ENCODE measurements around the gene LIFR.

The LIFR gene

DNA sequence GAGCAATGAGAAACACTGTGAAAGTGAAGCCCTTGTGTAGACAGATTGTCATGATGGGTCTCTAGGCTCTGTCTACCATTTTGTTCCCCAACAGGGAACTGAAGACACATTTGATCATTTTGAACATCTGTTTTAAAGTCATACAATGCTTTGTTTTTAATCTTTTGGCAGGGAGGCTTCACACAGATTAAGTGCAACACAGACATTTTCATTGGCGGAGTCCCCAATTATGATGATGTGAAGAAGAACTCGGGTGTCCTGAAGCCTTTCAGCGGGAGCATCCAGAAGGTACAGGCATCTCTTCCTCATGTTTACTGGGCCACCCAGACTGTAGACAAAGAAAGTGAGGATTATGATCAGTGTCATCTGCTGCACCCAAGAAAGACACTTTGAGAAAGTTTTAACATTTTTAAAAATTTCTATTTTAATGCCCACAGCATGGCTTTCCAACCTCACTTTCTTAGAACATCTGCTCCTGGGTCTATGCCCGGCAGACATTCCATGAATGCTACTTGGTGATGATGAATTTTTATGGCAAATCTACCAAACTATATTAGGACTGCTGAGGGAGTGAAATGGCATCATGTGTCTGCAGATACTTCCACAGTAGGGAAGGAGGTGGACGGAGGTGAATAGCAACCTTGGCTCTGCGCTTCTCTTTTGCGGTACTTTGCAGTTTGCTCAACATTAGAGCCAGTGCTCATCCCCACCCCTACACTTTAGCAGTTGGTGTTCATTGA is 121.3 kb downstream of the LIFR start:
- Mint-ChIP-seq H3K4me3 (no peak overlapping the region), H3K36me3 (no peaks in the 10 kb centered on the region), H3K27me3 (peaks cover 9% of the 10 kb centered on the region), H3K4me1 (no peaks in the 10 kb centered on the region), H3K9me3 (no peaks in the 10 kb centered on the region), H3K27ac (no peak overlapping the region)

DNA sequence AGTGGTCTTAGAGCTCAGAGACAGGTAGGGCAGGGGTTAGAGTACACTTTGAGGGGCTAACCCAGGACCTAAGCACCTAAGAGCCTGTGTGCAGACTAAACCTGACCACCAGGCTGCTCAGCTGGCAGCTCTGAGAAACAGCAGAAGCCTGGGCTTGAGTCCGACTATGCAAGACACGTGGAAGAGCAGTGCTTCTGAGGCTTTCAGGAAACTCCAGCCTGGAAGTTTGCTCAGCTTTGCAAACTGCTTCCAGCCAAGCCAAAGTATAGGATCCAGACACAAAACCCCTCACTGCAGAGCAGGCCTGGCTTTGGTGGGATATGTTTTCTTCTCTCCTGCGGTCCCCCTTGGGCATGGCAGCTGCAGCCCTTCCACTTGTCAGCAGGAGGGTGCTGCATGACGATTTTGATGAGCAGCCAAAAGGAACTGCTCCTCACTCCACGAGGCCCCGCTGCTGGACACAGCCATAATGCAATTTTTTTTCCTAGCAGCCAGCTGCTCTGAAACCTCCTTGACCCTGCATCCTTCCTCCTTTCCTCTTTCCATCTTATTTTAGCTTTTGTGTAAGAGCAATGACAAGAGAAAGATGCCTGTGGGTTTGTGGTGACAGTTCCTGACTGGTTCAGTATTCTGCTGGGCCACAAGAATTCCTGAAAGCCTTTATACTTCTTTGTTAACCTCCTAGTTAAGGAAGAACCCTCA is 123.1 kb downstream of the LIFR start:
- Mint-ChIP-seq H3K27ac (no peak overlapping the region), H3K36me3 (no peaks in the 10 kb centered on the region), H3K9me3 (no peaks in the 10 kb centered on the region), H3K4me1 (no peaks in the 10 kb centered on the region), H3K4me3 (no peak overlapping the region), H3K27me3 (peaks cover 14% of the 10 kb centered on the region)

DNA sequence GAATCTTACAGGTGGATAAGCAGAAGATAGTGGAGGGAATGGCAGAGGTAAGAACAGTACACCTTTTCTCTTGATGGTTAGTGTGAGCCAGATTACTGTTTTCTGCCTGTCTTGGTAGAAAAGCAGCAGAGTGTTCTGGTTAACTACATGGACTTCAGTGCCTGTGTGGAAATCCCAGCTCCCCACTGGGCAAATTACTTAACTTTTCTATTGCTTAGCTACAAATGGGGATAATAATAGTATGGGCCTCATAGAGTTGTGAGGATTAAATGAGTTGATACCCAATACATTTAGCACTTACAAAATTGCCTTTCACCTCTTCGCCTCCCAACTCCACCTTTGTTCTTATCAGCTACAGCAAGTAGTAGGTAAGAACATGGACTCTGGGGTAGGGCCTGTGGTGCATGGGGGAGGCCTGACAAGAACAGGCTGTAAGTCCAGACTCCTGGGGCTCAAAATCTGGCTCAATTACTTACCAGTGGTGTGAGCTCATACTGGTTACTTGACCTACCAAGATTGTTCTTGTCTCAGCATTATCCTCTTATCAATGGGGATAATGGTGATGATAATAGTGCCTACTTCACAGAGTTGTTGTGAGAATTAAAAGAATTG is 125.1 kb downstream of the LIFR start:
- H3K4me1 Mint-ChIP-seq: no peaks in the 10 kb centered on the region
- peaks cover 16% of the 10 kb centered on the region for H3K27me3 Mint-ChIP-seq
- H3K36me3 Mint-ChIP-seq: no peaks in the 10 kb centered on the region
- no peaks in the 10 kb centered on the region for H3K9me3 Mint-ChIP-seq
- H3K4me3 Mint-ChIP-seq: no peak overlapping the region
- H3K27ac Mint-ChIP-seq: no peak overlapping the region

DNA sequence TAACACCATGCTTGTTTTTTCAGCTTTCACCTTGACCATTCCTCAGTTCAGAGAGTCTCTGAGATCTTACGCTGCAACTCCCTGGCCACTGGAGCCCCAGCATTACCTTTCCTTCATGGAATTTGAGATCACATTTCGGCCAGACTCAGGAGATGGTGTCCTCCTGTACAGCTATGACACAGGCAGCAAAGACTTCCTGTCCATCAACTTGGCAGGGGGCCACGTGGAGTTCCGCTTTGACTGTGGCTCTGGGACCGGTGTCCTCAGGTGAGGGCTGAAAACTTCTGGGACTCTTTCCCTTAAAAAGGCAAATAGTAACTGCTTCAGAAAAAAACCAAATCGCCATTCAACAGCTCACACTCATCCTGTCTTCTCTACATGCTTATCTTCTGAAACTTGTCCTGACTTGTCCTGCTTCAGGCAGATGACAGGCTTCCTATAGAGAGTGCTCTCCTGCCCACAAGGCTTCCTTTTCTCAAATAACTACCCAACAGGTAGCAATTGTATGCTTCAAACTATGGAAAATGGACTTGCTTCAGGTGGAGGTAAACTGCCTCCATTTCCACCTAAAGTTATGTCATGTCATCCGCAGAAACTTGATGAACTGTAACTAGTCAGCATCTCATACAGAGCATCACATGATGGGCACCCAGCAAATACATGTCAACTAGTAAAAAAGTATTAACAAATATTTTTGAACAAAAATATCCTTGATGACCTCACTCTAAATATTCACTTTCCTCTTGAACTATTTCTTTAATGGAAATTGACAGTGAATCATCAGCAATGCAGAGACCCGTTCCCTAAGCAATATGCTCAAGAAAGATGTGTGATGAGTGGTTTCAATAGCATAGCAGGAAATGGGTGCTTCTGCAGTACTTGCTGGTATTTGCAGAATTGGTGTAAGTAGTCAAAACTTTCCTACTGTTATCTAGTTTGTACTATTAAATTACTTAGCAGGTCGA is 129.2 kb downstream of the LIFR start:
- Mint-ChIP-seq H3K36me3 (no peaks in the 10 kb centered on the region), H3K9me3 (no peaks in the 10 kb centered on the region), H3K27me3 (peaks cover 14% of the 10 kb centered on the region), H3K27ac (no peak overlapping the region), H3K4me3 (no peak overlapping the region), H3K4me1 (no peaks in the 10 kb centered on the region)

DNA sequence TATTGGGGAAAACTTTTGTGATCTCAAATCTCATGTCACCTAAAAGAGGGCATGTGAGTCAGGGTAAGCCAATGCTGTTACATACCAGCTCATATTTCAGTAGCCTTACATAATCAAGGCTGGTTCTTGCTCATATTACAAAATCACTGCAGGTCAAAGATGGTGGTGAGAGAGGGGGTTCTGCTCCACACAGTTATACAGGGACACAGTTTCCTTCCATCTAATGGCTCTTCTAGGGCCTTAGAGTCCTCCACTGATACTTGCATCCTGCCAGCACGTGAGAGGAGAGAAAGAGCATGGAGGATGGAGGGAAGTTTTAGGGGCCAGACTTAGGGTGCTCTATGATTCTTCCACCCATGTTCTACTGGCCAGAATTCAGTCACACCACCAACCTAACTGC is 130.0 kb downstream of the LIFR start:
- Mint-ChIP-seq H3K4me3 (no peak overlapping the region), H3K4me1 (no peaks in the 10 kb centered on the region), H3K36me3 (no peaks in the 10 kb centered on the region), H3K27me3 (peaks cover 11% of the 10 kb centered on the region), H3K27ac (no peak overlapping the region), H3K9me3 (no peaks in the 10 kb centered on the region)
